ENCODE results near the gene SHPK. TPM values are rescaled to one million over a fixed set of nuclear protein-coding genes. Genes with fewer than 3 reads are reported as not detected.

SHPK gene
- total and polyA plus RNA-seq, 9 of the 15 experiments (the other 6 are each of a cell fraction or from before 2014, with no cell fraction given) = 2.5 to 16.3 (median 11.8) TPM

- TF ChIP-seq ZBTB12 (CRISPR knock-in tag; IDR thresholded peaks at IDR 0.05) (no peak), ZNF75A (CRISPR knock-in tag; IDR thresholded peaks at IDR 0.05) (no peak), KLF6 (CRISPR knock-in tag; IDR thresholded peaks at IDR 0.05; ENCODE audit: borderline replicate concordance) (no peak), ZNF431 (CRISPR knock-in tag; IDR thresholded peaks at IDR 0.05) (no peak), CTCFL (IDR thresholded peaks at IDR 0.05; ENCODE audit: borderline replicate concordance, insufficient read depth, low read depth, low read length, poor library complexity, severe bottlenecking) (no peak), ARID1B (IDR thresholded peaks at IDR 0.05) (no peak), POLR2AphosphoS5 (IDR thresholded peaks at IDR 0.05; ENCODE audit: control insufficient read depth, insufficient read depth, low read depth, low read length) (no peak), ZBTB9 (CRISPR knock-in tag; IDR thresholded peaks at IDR 0.05) (peak; percentile 68; the same call in 1 of the 2 replicates), ZFPM2 (CRISPR knock-in tag; IDR thresholded peaks at IDR 0.05) (no peak), GTF3C2 (IDR thresholded peaks at IDR 0.05; ENCODE audit: borderline replicate concordance, extremely low read depth, insufficient read length) (no peak), SNRNP70 (optimal IDR thresholded peaks at IDR 0.05; ENCODE audit: low read depth, low read length) (no peak), SAFB2 (IDR thresholded peaks at IDR 0.05; ENCODE audit: borderline replicate concordance, low read depth, low read length, severe bottlenecking) (no peak), RB1 (IDR thresholded peaks at IDR 0.05; ENCODE audit: low read depth) (no peak; the same call in 1 of the 2 replicates), HIVEP1 (CRISPR knock-in tag; IDR thresholded peaks at IDR 0.05) (no peak), PREB (CRISPR knock-in tag; IDR thresholded peaks at IDR 0.05) (no peak), SP1 (CRISPR knock-in tag; IDR thresholded peaks at IDR 0.05) (peak; percentile 79), CC2D1A (IDR thresholded peaks at IDR 0.05) (no peak)
Measured at GRCh38 chr17:3636154-3636907, at the start of gene SHPK, which contains the start of gene CTNS (continued).

Data from K562 (cell line).